ENCODE data around the gene TMEM123. TPM values are rescaled to one million over a fixed set of nuclear protein-coding genes. Genes with fewer than 3 reads are reported as not detected.
"Not testable (repeated sequence)": the region's sequence is repeated elsewhere in the genome, so short reads cannot be mapped to it uniquely, and the experiment has no call there.

TMEM123 gene
- total RNA-seq, 1 donor from 2014 or later, result 70.2 TPM

DNA sequence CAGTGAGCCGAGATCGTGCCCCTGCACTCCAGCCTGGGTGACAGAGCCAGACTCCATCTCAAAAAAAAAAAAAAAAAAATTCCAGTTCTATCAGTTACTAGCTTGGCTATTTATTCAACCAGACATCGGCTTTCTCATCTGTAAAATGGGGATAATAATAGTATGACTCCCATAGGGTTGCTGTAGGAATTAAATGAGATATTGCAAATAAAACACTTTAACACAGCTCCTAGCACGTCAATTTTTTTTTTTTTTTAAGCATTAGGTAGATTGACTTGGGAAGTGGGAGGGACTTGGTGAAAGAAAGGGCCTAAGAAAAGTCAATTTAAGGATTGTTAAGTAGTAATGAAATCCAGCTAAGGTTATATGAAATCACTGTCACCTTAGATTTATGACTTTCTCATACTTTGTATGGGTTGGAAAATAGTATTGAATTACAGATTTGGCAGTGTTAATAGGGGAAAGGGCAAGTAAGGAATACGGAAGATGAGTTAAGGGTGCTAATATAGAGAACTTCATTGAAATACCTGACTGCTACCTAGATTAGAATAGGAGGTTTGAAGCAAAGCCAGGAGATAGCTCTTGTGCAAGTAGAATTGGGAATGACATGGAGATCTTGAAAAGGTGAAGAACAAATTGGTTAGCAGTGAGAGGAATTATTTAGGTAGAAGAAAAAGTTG, 76.7 kb downstream of the TMEM123 start:
- H3K4me3 ChIP-seq, result no peak overlapping the region
- no peak overlapping the region for H3K27ac ChIP-seq (replicated peaks)
- H3K9me3 ChIP-seq (replicated peaks), result no peaks in the 10 kb centered on the region
- no peaks in the 10 kb centered on the region for H3K27me3 ChIP-seq (ENCODE audit: low read depth)
- TF ChIP-seq, protein P1, sequence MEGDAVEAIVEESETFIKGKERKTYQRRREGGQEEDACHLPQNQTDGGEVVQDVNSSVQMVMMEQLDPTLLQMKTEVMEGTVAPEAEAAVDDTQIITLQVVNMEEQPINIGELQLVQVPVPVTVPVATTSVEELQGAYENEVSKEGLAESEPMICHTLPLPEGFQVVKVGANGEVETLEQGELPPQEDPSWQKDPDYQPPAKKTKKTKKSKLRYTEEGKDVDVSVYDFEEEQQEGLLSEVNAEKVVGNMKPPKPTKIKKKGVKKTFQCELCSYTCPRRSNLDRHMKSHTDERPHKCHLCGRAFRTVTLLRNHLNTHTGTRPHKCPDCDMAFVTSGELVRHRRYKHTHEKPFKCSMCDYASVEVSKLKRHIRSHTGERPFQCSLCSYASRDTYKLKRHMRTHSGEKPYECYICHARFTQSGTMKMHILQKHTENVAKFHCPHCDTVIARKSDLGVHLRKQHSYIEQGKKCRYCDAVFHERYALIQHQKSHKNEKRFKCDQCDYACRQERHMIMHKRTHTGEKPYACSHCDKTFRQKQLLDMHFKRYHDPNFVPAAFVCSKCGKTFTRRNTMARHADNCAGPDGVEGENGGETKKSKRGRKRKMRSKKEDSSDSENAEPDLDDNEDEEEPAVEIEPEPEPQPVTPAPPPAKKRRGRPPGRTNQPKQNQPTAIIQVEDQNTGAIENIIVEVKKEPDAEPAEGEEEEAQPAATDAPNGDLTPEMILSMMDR (IDR thresholded peaks at IDR 0.05; ENCODE audit: borderline replicate concordance), result no peak
- H3K4me1 ChIP-seq, result peaks cover 5% of the 10 kb centered on the region
- intact Hi-C loops (cut with micrococcal nuclease), result no loop called here
- H3K36me3 ChIP-seq, result peaks cover 53% of the 10 kb centered on the region
- no peak for DNase-seq

DNA sequence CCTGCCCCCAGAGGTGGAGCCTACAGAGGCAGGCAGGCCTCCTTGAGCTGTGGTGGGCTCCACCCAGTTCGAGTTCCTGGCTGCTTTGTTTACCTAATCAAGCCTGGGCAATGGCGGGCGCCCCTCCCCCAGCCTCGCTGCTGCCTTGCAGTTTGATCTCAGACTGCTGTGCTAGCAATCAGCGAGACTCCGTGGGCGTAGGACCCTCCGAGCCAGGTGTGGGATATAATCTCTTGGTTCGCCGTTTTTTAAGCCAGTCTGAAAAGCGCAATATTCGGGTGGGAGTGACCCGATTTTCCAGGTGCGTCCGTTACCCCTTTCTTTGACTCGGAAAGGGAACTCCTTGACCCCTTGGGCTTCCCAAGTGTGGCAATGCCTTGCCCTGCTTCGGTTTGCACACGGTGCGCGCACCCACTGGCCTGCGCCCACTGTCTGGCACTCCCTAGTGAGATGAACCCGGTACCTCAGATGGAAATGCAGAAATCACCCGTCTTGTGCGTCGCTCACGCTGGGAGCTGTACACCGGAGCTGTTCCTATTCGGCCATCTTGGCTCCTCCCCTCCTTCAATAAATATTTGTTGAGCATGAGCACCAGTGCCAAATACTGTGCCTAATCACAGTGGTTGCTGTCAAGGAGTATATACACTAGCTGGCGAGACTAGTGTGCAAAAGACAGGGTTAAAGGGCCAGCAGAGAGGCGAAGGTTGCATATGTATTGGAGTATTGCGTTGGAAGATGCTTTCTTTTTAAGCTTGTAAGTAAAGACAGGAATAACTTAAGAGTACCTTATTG, 77.7 kb downstream of the TMEM123 start:
- DNase-seq; H3K4me3 ChIP-seq; intact Hi-C loops (cut with micrococcal nuclease): not testable (repeated sequence)

DNA sequence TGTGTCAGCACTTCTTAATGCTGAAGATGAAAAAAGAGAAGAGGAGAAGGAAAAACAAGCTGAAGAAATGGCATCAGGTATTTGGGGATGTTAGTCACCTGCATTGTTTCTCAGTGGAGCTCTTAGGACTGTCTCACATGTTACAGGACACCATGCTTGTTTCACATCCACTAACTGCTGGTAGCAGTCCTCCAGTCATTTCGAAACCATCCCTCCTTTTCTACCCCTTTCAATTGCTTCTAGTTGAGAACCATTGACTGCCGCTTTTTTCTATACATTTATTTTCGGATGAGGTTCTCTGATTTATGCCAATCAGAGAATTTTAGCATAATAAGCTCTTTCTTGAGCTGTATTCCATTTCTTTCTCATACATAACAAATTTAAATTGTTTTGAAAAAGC, 84.1 kb downstream of the TMEM123 start:
- Histone ChIP-seq H3K9me3 (replicated peaks) (no peaks in the 10 kb centered on the region), H3K27me3 (ENCODE audit: low read depth) (no peaks in the 10 kb centered on the region), H3K4me1 (peaks cover 12% of the 10 kb centered on the region), H3K27ac (replicated peaks) (no peak overlapping the region), H3K4me3 (no peak overlapping the region), H3K36me3 (peaks cover 56% of the 10 kb centered on the region)
- TF ChIP-seq, protein P1 (IDR thresholded peaks at IDR 0.05; ENCODE audit: borderline replicate concordance), result no peak
- no peak for DNase-seq
- intact Hi-C loops (cut with micrococcal nuclease), result no loop called here

More for the DNA sequence above, 77.7 kb downstream of the TMEM123 start:
- H3K9me3 ChIP-seq (replicated peaks); H3K27me3 ChIP-seq (ENCODE audit: low read depth); H3K4me1 ChIP-seq; H3K27ac ChIP-seq (replicated peaks): not testable (repeated sequence)
- peaks cover 43% of the 10 kb centered on the region for H3K36me3 ChIP-seq

DNA sequence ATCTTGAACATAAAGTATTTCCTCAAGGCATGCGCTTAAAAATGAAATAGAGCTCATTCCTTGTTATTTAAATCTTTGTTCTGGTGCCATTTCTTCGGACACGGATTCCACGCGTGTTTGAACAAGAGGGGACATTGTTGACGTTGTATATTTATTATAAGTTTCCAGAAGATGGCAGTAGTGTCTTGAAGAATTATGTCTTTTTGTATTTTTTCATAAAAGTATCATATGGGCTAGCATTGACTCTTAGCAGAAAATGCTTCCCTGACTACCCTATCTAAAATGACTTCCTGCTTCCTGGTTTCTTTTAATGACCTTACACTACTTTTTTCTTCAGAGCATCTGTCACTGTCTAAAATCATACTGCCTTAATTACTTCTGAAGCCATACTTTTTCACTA, 85.2 kb downstream of the TMEM123 start:
- intact Hi-C loops (cut with micrococcal nuclease), result no loop called here
- Histone ChIP-seq H3K27ac (replicated peaks) (peak overlapping the region; percentile 4), H3K4me1 (peaks cover 12% of the 10 kb centered on the region), H3K27me3 (ENCODE audit: low read depth) (no peaks in the 10 kb centered on the region), H3K4me3 (no peak overlapping the region), H3K36me3 (peaks cover 64% of the 10 kb centered on the region), H3K9me3 (replicated peaks) (no peaks in the 10 kb centered on the region)
- TF ChIP-seq, protein P1 (IDR thresholded peaks at IDR 0.05; ENCODE audit: borderline replicate concordance), result peak; percentile 39
- no peak for DNase-seq

DNA sequence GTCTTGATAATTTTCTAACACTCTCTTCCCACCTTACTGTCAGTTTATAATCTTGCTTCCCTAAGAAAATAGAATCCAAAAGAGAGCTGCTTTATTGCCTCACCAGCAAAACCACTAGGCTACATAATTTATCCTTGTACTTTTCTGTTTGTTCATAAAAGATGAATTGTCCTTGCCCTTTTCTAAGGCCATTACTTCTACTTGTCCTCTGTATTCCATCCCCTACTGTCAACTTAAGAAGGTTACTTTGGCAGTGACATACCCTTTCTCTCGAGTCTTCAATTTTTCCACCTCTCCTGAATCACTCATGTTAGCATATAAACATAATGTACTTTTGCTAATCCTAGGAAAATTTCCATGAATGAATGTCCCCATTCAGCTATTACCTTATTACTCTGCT, 87.6 kb downstream of the TMEM123 start:
- peaks cover 83% of the 10 kb centered on the region for H3K36me3 ChIP-seq
- H3K9me3 ChIP-seq (replicated peaks), result peaks cover 7% of the 10 kb centered on the region
- H3K27ac ChIP-seq (replicated peaks), result no peak overlapping the region
- no peaks in the 10 kb centered on the region for H3K27me3 ChIP-seq (ENCODE audit: low read depth)
- TF ChIP-seq, protein P1 (IDR thresholded peaks at IDR 0.05; ENCODE audit: borderline replicate concordance), result no peak
- intact Hi-C loops (cut with micrococcal nuclease), result no loop called here
- no peak overlapping the region for H3K4me3 ChIP-seq
- peaks cover 12% of the 10 kb centered on the region for H3K4me1 ChIP-seq
- no peak for DNase-seq
